H9 (cell line): ENCODE data around the gene CHST8. TPM values are rescaled to one million over a fixed set of nuclear protein-coding genes. Genes with fewer than 3 reads are reported as not detected.

Experiments used
- DNase-seq: peaks from one replicate; pipeline ENCODE4 v3.0.0-alpha.2; 2017
- H2AFZ ChIP-seq: one replicate; pipeline ENCODE4 v1.6.1; 2013; ENCODE audit warnings: mild to moderate bottlenecking, low read length, control low read depth, moderate library complexity
- H2AK5ac ChIP-seq: 2 replicates; pipeline ENCODE4 v1.6.1; 2013; ENCODE audit warnings: low read length, control low read depth, mixed read lengths; ENCODE audit not compliant: insufficient read length
- H2BK120ac ChIP-seq: one replicate; pipeline ENCODE4 v1.6.1; 2013; ENCODE audit warnings: low read depth, mild to moderate bottlenecking, low read length, control low read depth, inconsistent platforms; ENCODE audit not compliant: poor library complexity, severe bottlenecking
- H2BK12ac ChIP-seq: 2 replicates; pipeline ENCODE4 v1.6.1; 2013; ENCODE audit warnings: low read length, control low read depth, mixed read lengths, low read depth; ENCODE audit not compliant: insufficient read length
- H2BK15ac ChIP-seq: 2 replicates; pipeline ENCODE4 v1.6.1; 2013; ENCODE audit warnings: low read depth, low read length, control low read depth
- H2BK20ac ChIP-seq: one replicate; pipeline ENCODE4 v1.6.1; 2013; ENCODE audit warnings: low read depth, mild to moderate bottlenecking, low read length, control low read depth, inconsistent platforms; ENCODE audit not compliant: poor library complexity, severe bottlenecking
- H2BK5ac ChIP-seq: 2 replicates; pipeline ENCODE4 v1.6.1; 2013; ENCODE audit warnings: low read length, control low read depth, mixed read lengths; ENCODE audit not compliant: insufficient read length
- H3K14ac ChIP-seq: 2 replicates; pipeline ENCODE4 v1.6.1; 2013; ENCODE audit warnings: low read length, control low read depth; ENCODE audit not compliant: insufficient read depth
- H3K18ac ChIP-seq: 2 replicates; pipeline ENCODE4 v1.6.1; 2013; ENCODE audit warnings: low read depth, mild to moderate bottlenecking, mixed read lengths, low read length, control low read depth; ENCODE audit not compliant: insufficient read length
- H3K23ac ChIP-seq: 2 replicates; pipeline ENCODE4 v1.6.1; 2013; ENCODE audit warnings: low read length, control low read depth, mixed read lengths, low read depth; ENCODE audit not compliant: insufficient read length
- H3K23me2 ChIP-seq: 2 replicates; pipeline ENCODE4 v1.6.1; 2013; ENCODE audit warnings: low read depth, mild to moderate bottlenecking, mixed read lengths, low read length, control low read depth; ENCODE audit not compliant: insufficient read length, poor library complexity, severe bottlenecking
- H3K27ac ChIP-seq: 2 replicates; pipeline ENCODE4 v1.5.1; 2013; ENCODE audit warnings: low read length, control low read depth, mixed read lengths, low read depth; ENCODE audit not compliant: insufficient read length
- H3K27me3 ChIP-seq: 2 replicates; pipeline ENCODE4 v1.6.1; 2013; ENCODE audit warnings: low read length, control low read depth, inconsistent platforms; ENCODE audit not compliant: insufficient read depth
- H3K4ac ChIP-seq: 2 replicates; pipeline ENCODE4 v1.6.1; 2013; ENCODE audit warnings: low read depth, mild to moderate bottlenecking, control low read depth, inconsistent platforms, low read length, moderate library complexity
- H3K4me1 ChIP-seq: 2 replicates; pipeline ENCODE4 v1.6.1; 2013; ENCODE audit warnings: low read length, control low read depth, inconsistent platforms; ENCODE audit not compliant: insufficient read depth
- H3K4me2 ChIP-seq: 2 replicates; pipeline ENCODE4 v1.6.1; 2013; ENCODE audit warnings: low read length, control low read depth, mixed read lengths; ENCODE audit not compliant: insufficient read length, insufficient read depth
- H3K56ac ChIP-seq: 2 replicates; pipeline ENCODE4 v1.6.1; 2013; ENCODE audit warnings: low read depth, mild to moderate bottlenecking, mixed read lengths, low read length, control low read depth; ENCODE audit not compliant: insufficient read length
- H3K79me1 ChIP-seq: 2 replicates; pipeline ENCODE4 v1.6.1; 2013; ENCODE audit warnings: low read depth, mild to moderate bottlenecking, moderate library complexity, low read length, control low read depth, inconsistent platforms; ENCODE audit not compliant: insufficient read depth, poor library complexity, severe bottlenecking
- H3K79me2 ChIP-seq: 2 replicates; pipeline ENCODE4 v1.6.1; 2013; ENCODE audit warnings: low read length, control low read depth, inconsistent platforms; ENCODE audit not compliant: insufficient read depth
- H3K9ac ChIP-seq: 2 replicates; pipeline ENCODE4 v1.6.1; 2013; ENCODE audit warnings: low read length, control low read depth, mixed read lengths; ENCODE audit not compliant: insufficient read length; ENCODE audit errors: extremely low read depth
- H3K9me3 ChIP-seq: one replicate; pipeline ENCODE4 v1.6.1; 2013; ENCODE audit warnings: low read depth, low read length, inconsistent platforms; ENCODE audit not compliant: control insufficient read depth
- H3T11ph ChIP-seq: one replicate; pipeline ENCODE4 v1.6.1; 2013; ENCODE audit warnings: mild to moderate bottlenecking, low read length, control low read depth, inconsistent platforms
- H4K20me1 ChIP-seq: one replicate; pipeline ENCODE4 v1.6.1; 2013; ENCODE audit not compliant: control insufficient read depth, insufficient read length, insufficient read depth
- H4K5ac ChIP-seq: 2 replicates; pipeline ENCODE4 v1.6.1; 2013; ENCODE audit warnings: low read depth, mild to moderate bottlenecking, mixed read lengths, low read length, control low read depth; ENCODE audit not compliant: insufficient read length
- H4K8ac ChIP-seq: replicated peaks from 2 replicates; pipeline ENCODE4 v1.6.1; 2013; ENCODE audit warnings: low read length, control low read depth, mixed read lengths, low read depth; ENCODE audit not compliant: insufficient read length
- H4K91ac ChIP-seq: 2 replicates; pipeline ENCODE4 v1.6.1; 2013; ENCODE audit warnings: low read depth, mild to moderate bottlenecking, moderate library complexity, mixed read lengths, low read length, control low read depth; ENCODE audit not compliant: insufficient read length
- H3K27ac Mint-ChIP-seq, 3 experiments: 2 replicates in 2 of 3; 3 replicates in 1 of 3; pipeline ENCODE4 v1.8.0; 2020 to 2021; ENCODE audit warnings: mixed read lengths in 3 of 3, mild to moderate bottlenecking in 1 of 3, moderate library complexity in 1 of 3
- H3K27me3 Mint-ChIP-seq: 2 replicates; pipeline ENCODE4 v1.8.0; 2021; ENCODE audit warnings: low read depth, mild to moderate bottlenecking, moderate library complexity, mixed read lengths
- H3K36me3 Mint-ChIP-seq, 3 experiments: 2 replicates in 2 of 3; 3 replicates in 1 of 3; pipeline ENCODE4 v1.8.0; 2020 to 2021; ENCODE audit warnings: low read depth in 3 of 3, mixed read lengths in 3 of 3; ENCODE audit not compliant: insufficient read depth in 1 of 3
- H3K4me1 Mint-ChIP-seq, 2 experiments: 2 replicates each; pipeline ENCODE4 v1.8.0; 2020; ENCODE audit warnings: mixed read lengths in 2 of 2
- H3K4me3 Mint-ChIP-seq, 2 experiments: 2 replicates in 1 of 2; 3 replicates in 1 of 2; pipeline ENCODE4 v1.8.0; 2020 to 2021; ENCODE audit warnings: mild to moderate bottlenecking in 2 of 2, mixed read lengths in 2 of 2, moderate library complexity in 1 of 2
- H3K9me3 Mint-ChIP-seq, 2 experiments: 2 replicates in 1 of 2; 3 replicates in 1 of 2; pipeline ENCODE4 v1.8.0; 2020; ENCODE audit warnings: mild to moderate bottlenecking in 2 of 2, mixed read lengths in 2 of 2, moderate library complexity in 1 of 2
- CTCF ChIP-seq: fragments of 200-600 bp; sonication (generic); conservative IDR thresholded peaks from 3 replicates; pipeline ENCODE4 v1.8.0; 2021; ENCODE audit warnings: antibody characterized with exemption, mild to moderate bottlenecking
- WGBS: extraction: QIAGEN DNeasy Blood & Tissue Kit; methylation state at CpG from one replicate; pipeline ENCODE4 v1.1.7; 2013; ENCODE audit warnings: missing lambda C conversion rate, low lambda C conversion rate, mixed read lengths; ENCODE audit not compliant: insufficient read length; ENCODE audit errors: extremely low coverage; 5-methylcytosine and 5-hydroxymethylcytosine counted together
- total RNA-seq: library from RNA; stranded (reverse); gene quantifications from 2 replicates; pipeline ENCODE4 v1.2.1, GENCODE V29; 2021

Gene CHST8
- total RNA-seq, 1 experiment from 2014 or later, result 5.1 TPM

- Histone ChIP-seq H2BK12ac (no peak overlapping the region), H3K56ac (no peak overlapping the region), H2AFZ (no peak overlapping the region), H4K20me1 (no peaks in the 10 kb centered on the region), H3K9me3 (no peaks in the 10 kb centered on the region), H3K9ac (no peak overlapping the region), H2BK20ac (no peak overlapping the region), H3K4me2 (no peak overlapping the region), H4K91ac (no peak overlapping the region), H4K8ac (no peak overlapping the region), H3K23ac (no peak overlapping the region), H4K5ac (no peak overlapping the region), H3K18ac (no peak overlapping the region), H3K4me1 (no peaks in the 10 kb centered on the region), H3K14ac (no peak overlapping the region), H3K23me2 (no peaks in the 10 kb centered on the region), H2AK5ac (no peak overlapping the region), H3K79me1 (no peaks in the 10 kb centered on the region), H3K27me3 (no peaks in the 10 kb centered on the region), H2BK15ac (no peak overlapping the region), H3K79me2 (no peaks in the 10 kb centered on the region), H3K27ac (no peak overlapping the region), H3K4ac (no peak overlapping the region), H2BK5ac (no peak overlapping the region), H2BK120ac (no peak overlapping the region), H3T11ph (no peak overlapping the region)
- no peak for DNase-seq
- Mint-ChIP-seq H3K4me3 (no peak overlapping the region), H3K27ac (no peak overlapping the region), H3K4me1 (no peaks in the 10 kb centered on the region), H3K36me3 (peaks cover 0 to 8% (median 0%) of the 10 kb centered on the region in 3 experiments; a peak in 3 of 7 replicates), H3K9me3 (no peaks in the 10 kb centered on the region; a peak in 1 of 5 replicates), H3K27me3 (peaks cover 8% of the 10 kb centered on the region)
- WGBS, result no CpG with 5 or more reads among the region's 23 CpGs
- TF ChIP-seq CTCF, result no peak
Observed at GRCh38 chr19:33772858-33773180, 151.1 kb downstream of the CHST8 start.
